ENCODE data around the gene TFIP11.

TFIP11 gene

DNA sequence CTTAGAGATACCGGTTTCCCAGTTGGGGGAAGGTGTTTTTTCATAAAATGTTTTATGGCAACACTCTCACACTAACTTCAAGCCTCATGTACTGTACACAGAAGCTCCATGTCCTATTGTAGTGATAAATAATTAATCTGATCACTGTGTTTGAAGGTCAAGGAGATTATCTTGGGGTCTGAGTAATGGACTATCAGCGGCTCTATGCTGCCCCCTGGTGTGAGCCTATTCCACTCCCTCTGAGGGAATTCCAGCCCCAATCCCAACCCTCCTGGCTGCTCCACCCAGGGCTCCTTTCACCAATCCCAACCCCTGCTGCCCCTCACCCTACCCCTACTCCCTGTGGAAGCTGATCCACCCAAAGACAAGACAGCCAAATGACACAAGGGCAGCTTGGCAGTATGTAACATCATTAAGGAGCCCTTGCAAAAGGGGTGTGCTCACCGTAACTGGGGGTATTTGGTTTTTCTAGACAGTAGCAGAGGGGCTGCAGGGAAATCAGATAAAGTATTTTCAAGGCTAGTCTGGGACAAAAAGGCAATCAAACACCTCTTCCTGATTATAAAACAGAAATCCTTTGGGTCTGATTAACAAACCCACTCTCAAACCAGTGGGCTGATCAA is 51.0 kb downstream of the TFIP11 start:
- H3K4me3 ChIP-seq (ENCODE audit: low read depth, low read length), result no peak overlapping the region
- TF ChIP-seq, protein P1, sequence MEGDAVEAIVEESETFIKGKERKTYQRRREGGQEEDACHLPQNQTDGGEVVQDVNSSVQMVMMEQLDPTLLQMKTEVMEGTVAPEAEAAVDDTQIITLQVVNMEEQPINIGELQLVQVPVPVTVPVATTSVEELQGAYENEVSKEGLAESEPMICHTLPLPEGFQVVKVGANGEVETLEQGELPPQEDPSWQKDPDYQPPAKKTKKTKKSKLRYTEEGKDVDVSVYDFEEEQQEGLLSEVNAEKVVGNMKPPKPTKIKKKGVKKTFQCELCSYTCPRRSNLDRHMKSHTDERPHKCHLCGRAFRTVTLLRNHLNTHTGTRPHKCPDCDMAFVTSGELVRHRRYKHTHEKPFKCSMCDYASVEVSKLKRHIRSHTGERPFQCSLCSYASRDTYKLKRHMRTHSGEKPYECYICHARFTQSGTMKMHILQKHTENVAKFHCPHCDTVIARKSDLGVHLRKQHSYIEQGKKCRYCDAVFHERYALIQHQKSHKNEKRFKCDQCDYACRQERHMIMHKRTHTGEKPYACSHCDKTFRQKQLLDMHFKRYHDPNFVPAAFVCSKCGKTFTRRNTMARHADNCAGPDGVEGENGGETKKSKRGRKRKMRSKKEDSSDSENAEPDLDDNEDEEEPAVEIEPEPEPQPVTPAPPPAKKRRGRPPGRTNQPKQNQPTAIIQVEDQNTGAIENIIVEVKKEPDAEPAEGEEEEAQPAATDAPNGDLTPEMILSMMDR (IDR thresholded peaks at IDR 0.05; ENCODE audit: low read depth, low read length), result peak; percentile 89

GRCh38 chr22:26460202-26460601 is 52.1 kb downstream of the TFIP11 start:
- no peak overlapping the region for H3K4me3 ChIP-seq (ENCODE audit: low read depth, low read length)

GRCh38 chr22:26457661-26458272 is 54.5 kb downstream of the TFIP11 start:
- no peak overlapping the region for H3K4me3 ChIP-seq (ENCODE audit: low read depth, low read length)
- TF ChIP-seq, protein P1 (IDR thresholded peaks at IDR 0.05; ENCODE audit: low read depth, low read length), result no peak

More at GRCh38 chr22:26460202-26460601, 52.1 kb downstream of the TFIP11 start:
- TF ChIP-seq, protein P1 (IDR thresholded peaks at IDR 0.05; ENCODE audit: low read depth, low read length), result no peak; the same call in 1 of the 2 replicates

DNA sequence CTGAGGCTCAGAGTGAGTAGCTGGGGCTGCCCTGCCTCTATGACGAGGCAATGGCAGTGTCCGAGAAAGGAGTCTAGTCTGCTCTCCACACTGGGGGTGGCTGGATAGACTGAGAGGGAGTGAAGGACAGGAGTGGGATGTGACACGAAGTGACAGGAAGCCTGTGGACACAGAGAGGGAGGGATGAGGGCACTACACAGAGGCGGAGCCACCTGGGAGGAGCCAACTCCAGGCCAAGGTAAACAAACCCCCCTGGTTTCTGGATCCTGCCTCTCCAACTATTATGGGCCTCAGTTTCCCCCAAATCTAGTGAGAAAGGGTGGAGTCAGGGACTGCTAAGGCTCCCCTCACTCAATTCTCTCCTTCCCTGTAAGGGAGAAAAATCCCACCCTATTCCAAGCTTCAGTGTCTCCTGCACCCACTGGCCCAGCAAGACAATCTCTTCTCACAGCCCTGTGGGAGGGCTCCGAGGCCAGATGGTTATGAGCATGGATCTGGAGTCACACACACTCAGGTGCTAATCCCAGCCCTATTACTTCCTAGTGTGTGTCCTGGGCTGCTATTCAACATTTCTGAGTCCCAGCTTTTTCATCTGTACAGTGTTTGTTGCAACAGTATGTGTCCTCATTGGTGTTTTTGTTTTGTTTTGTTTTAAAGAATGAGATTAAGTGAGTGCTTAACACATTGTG is 58.3 kb downstream of the TFIP11 start:
- H3K4me3 ChIP-seq (ENCODE audit: low read depth, low read length), result no peak overlapping the region
- TF ChIP-seq, protein P1 (IDR thresholded peaks at IDR 0.05; ENCODE audit: low read depth, low read length), result no peak

DNA sequence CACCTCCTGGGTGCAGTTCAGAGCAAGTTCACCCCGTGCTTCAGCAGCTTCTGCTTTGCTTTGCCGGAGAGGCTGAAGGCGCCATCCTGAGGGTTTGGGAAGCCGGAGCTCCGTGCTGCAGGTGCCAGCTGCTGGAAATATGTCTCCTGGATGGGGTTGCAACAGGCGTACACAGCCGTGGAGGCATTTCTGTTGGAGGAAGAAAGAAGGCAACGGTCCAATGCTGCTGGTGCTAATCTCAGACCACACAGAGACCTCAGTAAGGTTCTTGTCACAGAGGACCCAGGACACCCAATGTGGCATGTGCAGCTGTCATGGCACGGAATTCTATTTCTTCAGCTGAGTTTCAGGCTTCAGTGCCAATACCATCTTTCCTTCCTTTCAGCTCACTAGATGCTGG is 59.1 kb downstream of the TFIP11 start:
- H3K4me3 ChIP-seq (ENCODE audit: low read depth, low read length), result no peak overlapping the region
- TF ChIP-seq, protein P1 (IDR thresholded peaks at IDR 0.05; ENCODE audit: low read depth, low read length), result no peak

DNA sequence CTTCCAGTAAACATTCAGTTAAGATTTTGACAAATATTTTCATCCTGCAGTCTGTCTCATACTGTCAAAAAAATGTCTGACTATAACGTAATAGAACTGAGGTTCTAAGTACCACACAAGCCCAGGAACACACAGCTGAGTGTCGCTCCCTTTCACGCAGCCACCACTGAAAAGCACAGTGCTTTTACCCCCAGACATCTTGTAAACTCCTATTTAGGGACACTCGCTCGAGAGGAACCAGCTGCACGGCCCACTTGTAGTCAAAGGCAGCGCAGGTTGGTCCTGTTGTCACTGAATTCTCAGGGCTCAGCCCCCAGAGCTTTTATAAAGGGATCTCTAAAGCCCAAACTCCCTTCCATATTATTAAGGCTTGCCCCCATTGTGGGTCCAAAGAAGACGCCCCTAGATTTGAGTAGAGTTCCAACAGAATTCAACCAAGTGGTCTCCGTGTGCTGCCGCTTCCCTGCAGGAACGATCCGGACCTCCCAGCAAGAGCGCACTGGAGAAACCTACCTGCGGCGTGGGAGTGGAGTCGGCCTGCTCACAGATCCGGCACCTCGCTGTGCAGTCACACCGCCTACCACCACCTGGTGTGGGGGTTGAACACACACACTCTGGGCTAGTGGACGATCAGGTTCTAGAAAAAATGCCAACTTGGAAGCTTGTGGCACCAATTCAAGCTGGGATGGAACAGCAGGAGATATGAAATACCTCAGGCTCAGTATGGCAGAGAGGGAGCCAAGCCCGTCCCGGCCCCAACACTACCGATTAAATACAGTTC is 59.8 kb downstream of the TFIP11 start:
- TF ChIP-seq, protein P1 (IDR thresholded peaks at IDR 0.05; ENCODE audit: low read depth, low read length), result no peak
- no peak overlapping the region for H3K4me3 ChIP-seq (ENCODE audit: low read depth, low read length)

Data from WI38 (cell line).